Smooth muscle cell (in vitro differentiated cells): ENCODE results near the gene ASXL3. TPM values are rescaled to one million over a fixed set of nuclear protein-coding genes. Genes with fewer than 3 reads are reported as not detected.

Experiments used
- DNase-seq: peaks from one replicate; lab custom pipeline; 2025; ENCODE audit not compliant: unreplicated experiment; lab: John Stamatoyannopoulos, UW
- H2AFZ ChIP-seq: fragments of 200-600 bp; sonication (generic); 2 replicates; pipeline ENCODE4 v1.6.0; 2016; ENCODE audit warnings: antibody characterized with exemption, low read depth, mild to moderate bottlenecking
- H3F3A ChIP-seq: fragments of 200-600 bp; sonication (generic); 2 replicates; pipeline ENCODE4 v1.6.0; 2017; ENCODE audit warnings: antibody characterized with exemption, low read depth
- H3K27ac ChIP-seq: fragments of 200-600 bp; sonication (generic); 2 replicates; pipeline ENCODE4 v1.5.1; 2016; ENCODE audit warnings: low read depth, mild to moderate bottlenecking
- H3K27me3 ChIP-seq: fragments of 200-600 bp; sonication (generic); 2 replicates; pipeline ENCODE4 v1.6.1; 2016; ENCODE audit warnings: low read depth, mild to moderate bottlenecking
- H3K36me3 ChIP-seq: fragments of 200-600 bp; sonication (generic); 2 replicates; pipeline ENCODE4 v1.5.1; 2016; ENCODE audit warnings: low read depth
- H3K4me1 ChIP-seq: fragments of 200-600 bp; sonication (generic); 2 replicates; pipeline ENCODE4 v1.5.1; 2016; ENCODE audit warnings: low read depth
- H3K4me2 ChIP-seq: fragments of 200-600 bp; sonication (generic); 2 replicates; pipeline ENCODE4 v1.6.0; 2016; ENCODE audit warnings: mild to moderate bottlenecking
- H3K4me3 ChIP-seq: fragments of 200-600 bp; sonication (generic); 2 replicates; pipeline ENCODE4 v1.5.1; 2016; ENCODE audit warnings: mild to moderate bottlenecking
- H3K79me2 ChIP-seq: fragments of 200-600 bp; sonication (generic); 2 replicates; pipeline ENCODE4 v1.6.0; 2016; ENCODE audit warnings: low read depth, mild to moderate bottlenecking
- H3K9ac ChIP-seq: fragments of 200-600 bp; sonication (generic); 2 replicates; pipeline ENCODE4 v1.6.0; 2016; ENCODE audit warnings: low read depth
- H3K9me3 ChIP-seq: fragments of 200-600 bp; sonication (generic); replicated peaks from 2 replicates; pipeline ENCODE4 v1.5.1; 2016; ENCODE audit warnings: low read depth
- H4K20me1 ChIP-seq: fragments of 200-600 bp; sonication (generic); 2 replicates; pipeline ENCODE4 v1.6.0; 2016; ENCODE audit warnings: low read depth
- CTCF ChIP-seq: fragments of 200-600 bp; sonication (generic); IDR thresholded peaks from 2 replicates; pipeline ENCODE4 v1.5.1; 2017; ENCODE audit warnings: borderline replicate concordance, mild to moderate bottlenecking, antibody characterized with exemption; ENCODE audit not compliant: insufficient read depth, poor library complexity, severe bottlenecking
- WGBS: methylation state at CpG from one replicate; pipeline ENCODE4 v1.1.7; 2016; ENCODE audit warnings: low lambda C conversion rate; 5-methylcytosine and 5-hydroxymethylcytosine counted together
- polyA plus RNA-seq: library from polyadenylated mRNA; unstranded; fragments of >200 nt; fragmentation: Nextera tagmentation; extraction: Ambion mirVana; gene quantifications from 2 replicates; pipeline ENCODE4 v1.2.1, GENCODE V29; 2016
- total RNA-seq: library from RNA; depleted of rRNA; stranded (reverse); fragments of >200 nt; gene quantifications from 2 replicates; pipeline ENCODE4 v1.2.3, GENCODE V29; 2014

The ASXL3 gene
- total and polyA plus RNA-seq, 2 experiments from 2014 or later: 1.2 to 5.9 TPM

DNA sequence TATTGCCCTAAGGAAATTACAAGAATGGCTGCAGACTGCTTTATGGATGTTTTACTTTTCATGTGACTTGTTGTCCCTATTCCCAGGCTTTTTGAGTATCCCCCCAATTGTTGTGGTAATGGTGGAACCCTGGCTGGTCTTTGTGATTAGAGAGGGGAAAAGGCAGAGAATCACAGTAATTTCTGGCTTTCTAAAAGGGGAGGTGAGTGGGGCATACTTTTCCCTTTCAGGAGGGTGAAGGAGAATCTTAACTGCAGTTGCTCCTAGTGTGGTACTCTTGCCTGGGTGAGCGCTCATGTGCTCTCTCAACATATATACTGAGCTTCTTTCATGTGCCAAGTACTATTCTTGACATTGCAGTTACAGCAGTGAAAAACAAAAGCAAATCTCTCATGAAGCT lies 69.3 kb downstream of the ASXL3 start:
- Histone ChIP-seq H3K27me3 (no peaks in the 10 kb centered on the region), H3K4me2 (no peak overlapping the region), H3K4me3 (no peak overlapping the region), H3K4me1 (no peaks in the 10 kb centered on the region), H3K27ac (no peak overlapping the region), H2AFZ (no peak overlapping the region), H3K36me3 (no peaks in the 10 kb centered on the region), H3F3A (no peaks in the 10 kb centered on the region), H3K9ac (no peak overlapping the region), H3K79me2 (no peaks in the 10 kb centered on the region), H3K9me3 (no peaks in the 10 kb centered on the region), H4K20me1 (no peaks in the 10 kb centered on the region)
- TF ChIP-seq CTCF: no peak
- 95% methylated on average over 1 of the region's 1 CpG for WGBS
- DNase-seq: no peak

GRCh38 chr18:33652635-33653034 lies 74.6 kb downstream of the ASXL3 start:
- DNase-seq: no peak
- Histone ChIP-seq H3K9me3 (no peaks in the 10 kb centered on the region), H4K20me1 (no peaks in the 10 kb centered on the region), H3K4me2 (no peak overlapping the region), H3K9ac (no peak overlapping the region), H3K36me3 (no peaks in the 10 kb centered on the region), H3K27ac (no peak overlapping the region), H3F3A (no peaks in the 10 kb centered on the region), H3K27me3 (no peaks in the 10 kb centered on the region), H3K4me1 (no peaks in the 10 kb centered on the region), H3K79me2 (no peaks in the 10 kb centered on the region), H2AFZ (no peak overlapping the region), H3K4me3 (no peak overlapping the region)
- TF ChIP-seq CTCF: no peak
- 72% methylated on average over 1 of the region's 1 CpG for WGBS

DNA sequence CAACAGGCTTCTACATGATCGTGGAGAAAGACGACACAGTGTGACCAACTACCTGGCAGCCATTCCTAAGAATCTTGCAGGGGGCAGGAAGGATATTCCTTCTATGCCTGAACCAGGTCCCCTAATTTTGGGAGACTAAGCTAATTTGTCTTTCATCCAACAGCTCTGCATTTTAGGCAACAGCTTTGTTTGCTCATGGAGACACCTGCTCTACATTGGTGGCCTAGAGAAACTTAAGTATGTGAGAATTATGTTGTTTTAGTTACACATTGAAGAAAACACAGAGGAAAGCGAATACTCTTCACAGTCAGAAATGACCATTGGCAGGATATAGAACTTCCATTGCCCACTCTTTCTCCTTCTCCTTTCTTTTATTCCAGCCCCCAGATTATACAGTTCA lies 75.2 kb downstream of the ASXL3 start:
- TF ChIP-seq CTCF: no peak
- WGBS: 92% methylated on average over 3 of the region's 3 CpGs
- DNase-seq: no peak

GRCh38 chr18:33656889-33657448 lies 79.0 kb downstream of the ASXL3 start:
- Histone ChIP-seq H2AFZ (no peak overlapping the region), H3K79me2 (no peaks in the 10 kb centered on the region), H3K4me3 (no peak overlapping the region), H3K27ac (no peak overlapping the region), H3K9ac (no peak overlapping the region), H4K20me1 (no peaks in the 10 kb centered on the region), H3F3A (no peaks in the 10 kb centered on the region), H3K9me3 (no peaks in the 10 kb centered on the region), H3K27me3 (no peaks in the 10 kb centered on the region), H3K4me1 (no peaks in the 10 kb centered on the region), H3K4me2 (no peak overlapping the region), H3K36me3 (no peaks in the 10 kb centered on the region)
- TF ChIP-seq CTCF: no peak
- 72% methylated on average over 2 of the region's 2 CpGs for WGBS
- DNase-seq: no peak

More for the DNA sequence above, 75.2 kb downstream of the ASXL3 start:
- no peaks in the 10 kb centered on the region for H3K79me2 ChIP-seq
- H3K27ac ChIP-seq: no peak overlapping the region
- no peaks in the 10 kb centered on the region for H3F3A ChIP-seq
- H3K4me1 ChIP-seq: no peaks in the 10 kb centered on the region
- H3K4me2 ChIP-seq: no peak overlapping the region
- H2AFZ ChIP-seq: no peak overlapping the region
- H3K9ac ChIP-seq: no peak overlapping the region
- H4K20me1 ChIP-seq: no peaks in the 10 kb centered on the region
- H3K27me3 ChIP-seq: no peaks in the 10 kb centered on the region
- H3K36me3 ChIP-seq: no peaks in the 10 kb centered on the region
- no peak overlapping the region for H3K4me3 ChIP-seq
- no peaks in the 10 kb centered on the region for H3K9me3 ChIP-seq
